K562 (cell line): ENCODE data around the gene GKN1. TPM values are rescaled to one million over a fixed set of nuclear protein-coding genes. Genes with fewer than 3 reads are reported as not detected.

Source experiments
- ATAC-seq: fragments of 200-7000 bp; cut with Tn5 transposase; 3 replicates; pipeline ENCODE4 v1.9.1; 2020; ENCODE audit warnings: moderate library complexity
- BruUV-seq: library from RNA; stranded (reverse); fragments of 400-500 nt; replicated peaks from 2 replicates; lab custom pipeline; 2021; lab: Mats Ljungman, UMichigan
- CTCF ChIA-PET: fragments of 300-600 bp; formaldehyde crosslinking; extraction: SDS; loops from one replicate; lab custom pipeline; 2021; ENCODE audit warnings: low intra/inter-chr PET ratio; lab: Yijun Ruan, JAX
- POLR2A ChIA-PET: fragments of 300-600, 350-650 bp; sonication (Branson Sonifier 250); formaldehyde crosslinking; extraction: SDS; loops from one replicate; lab custom pipeline; 2021; ENCODE audit warnings: antibody characterized with exemption, inconsistent platforms; lab: Yijun Ruan, JAX
- DNase-seq, 4 experiments: peaks; one replicate each; pipeline versions ENCODE4 v3.0.0 to v3.0.0-alpha.2; 2011 to 2018; ENCODE audit warnings: low spot score in 3 of 4, mixed read lengths in 3 of 4; ENCODE audit errors: extremely low read depth in 1 of 4
- FAIRE-seq: peaks from 2 replicates; lab custom pipeline; 2011; peaks lifted over from hg19 to GRCh38; lab: Jason Lieb, UNC
- H2AFZ ChIP-seq: 2 replicates; pipeline ENCODE4 v1.6.0; 2011; ENCODE audit warnings: low read depth, low read length, control low read depth, inconsistent platforms
- H3K27ac ChIP-seq: fragments of 200-600 bp; 3 replicates; pipeline ENCODE4 v1.8.0; 2011; ENCODE audit warnings: low read depth, mild to moderate bottlenecking, control low read depth, inconsistent platforms, low read length, moderate library complexity, mixed read lengths; ENCODE audit errors: extremely low read depth
- H3K27me3 ChIP-seq, 2 experiments: fragments of 300-600 bp in 1 of 2; 2 replicates in 1 of 2; 3 replicates in 1 of 2; pipeline versions ENCODE4 v1.6.0 to v1.8.0; 2011; ENCODE audit warnings: inconsistent platforms in 2 of 2, low read length in 2 of 2, mild to moderate bottlenecking in 1 of 2, mixed read lengths in 1 of 2, moderate library complexity in 1 of 2; ENCODE audit not compliant: control insufficient read depth in 2 of 2, insufficient read depth in 2 of 2
- H3K36me3 ChIP-seq: fragments of 300-600 bp; 3 replicates; pipeline ENCODE4 v1.8.0; 2011; ENCODE audit warnings: mild to moderate bottlenecking, low read length, inconsistent platforms; ENCODE audit not compliant: control insufficient read depth, insufficient read depth
- H3K4me1 ChIP-seq, 2 experiments: fragments of 200-600 bp in 1 of 2; replicated peaks in 1 of 2; 2 replicates in 1 of 2; 3 replicates in 1 of 2; pipeline versions ENCODE4 v1.5.1 to v1.8.0; 2011; ENCODE audit warnings: inconsistent platforms in 2 of 2, low read length in 2 of 2, mild to moderate bottlenecking in 1 of 2, mixed read lengths in 1 of 2, moderate library complexity in 1 of 2; ENCODE audit not compliant: control insufficient read depth in 2 of 2, insufficient read depth in 2 of 2
- H3K4me2 ChIP-seq: 2 replicates; pipeline ENCODE4 v1.6.1; 2011; ENCODE audit warnings: low read length, control low read depth, inconsistent platforms, mixed read lengths; ENCODE audit not compliant: insufficient read depth
- H3K4me3 ChIP-seq: fragments of 200-600 bp; sonication (generic), shearing (Covaris generic); 2 replicates; pipeline ENCODE4 v1.5.1; 2016; ENCODE audit warnings: control low read depth, inconsistent platforms
- H3K79me2 ChIP-seq: fragments of 200-600 bp; 3 replicates; pipeline ENCODE4 v1.8.0; 2011; ENCODE audit warnings: low read length, inconsistent platforms; ENCODE audit not compliant: control insufficient read depth, insufficient read depth
- H3K9ac ChIP-seq, 2 experiments: 2 replicates each; pipeline versions ENCODE4 v1.6.0 to v1.6.1; 2011; ENCODE audit warnings: low read depth in 2 of 2, low read length in 2 of 2, control low read depth in 1 of 2, inconsistent platforms in 1 of 2, mild to moderate bottlenecking in 1 of 2, mixed read lengths in 1 of 2; ENCODE audit not compliant: insufficient read depth in 1 of 2
- H3K9me1 ChIP-seq: one replicate; pipeline ENCODE4 v1.6.0; 2011; ENCODE audit warnings: inconsistent platforms, mild to moderate bottlenecking, low read length, moderate library complexity; ENCODE audit not compliant: control insufficient read depth, insufficient read depth
- H3K9me3 ChIP-seq: replicated peaks from 2 replicates; pipeline ENCODE4 v1.5.1; 2011; ENCODE audit warnings: low read depth, low read length, inconsistent platforms; ENCODE audit not compliant: control insufficient read depth, insufficient read depth
- H4K20me1 ChIP-seq: replicated peaks from 2 replicates; pipeline ENCODE4 v1.6.1; 2011; ENCODE audit warnings: low read length, inconsistent platforms, mixed read lengths; ENCODE audit not compliant: control insufficient read depth, insufficient read depth
- AFF1 ChIP-seq, 2 experiments: fragments of 450-650 bp; IDR thresholded peaks; 2 replicates each; pipeline ENCODE4 v1.6.1; 2018; ENCODE audit warnings: mild to moderate bottlenecking in 2 of 2, low read depth in 1 of 2; ENCODE audit not compliant: partially characterized antibody in 2 of 2
- ATF2 ChIP-seq: sonication (generic); formaldehyde crosslinking; IDR thresholded peaks from 2 replicates; pipeline ENCODE4 v1.8.1; 2022; ENCODE audit warnings: missing genetic modification reagents
- DPF2 ChIP-seq: fragments of 450-650 bp; IDR thresholded peaks from 2 replicates; pipeline ENCODE4 v1.6.1; 2016
- GATAD2B ChIP-seq: fragments of 450-650 bp; IDR thresholded peaks from 2 replicates; pipeline ENCODE4 v1.6.1; 2017; ENCODE audit warnings: mild to moderate bottlenecking, borderline replicate concordance
- MLX ChIP-seq, 2 experiments: fragments of 450-650 bp in 1 of 2; sonication (generic) in 1 of 2; formaldehyde crosslinking; conservative IDR thresholded peaks; 2 replicates each; pipeline versions ENCODE4 v1.4.0 to v1.8.1; 2020 to 2022; ENCODE audit warnings: mild to moderate bottlenecking in 1 of 2, missing genetic modification reagents in 1 of 2
- NFIX ChIP-seq: fragments of 250-450 bp; sonication (Bioruptor Pico); IDR thresholded peaks from 2 replicates; pipeline ENCODE4 v1.4.0; 2020; ENCODE audit warnings: low read depth, mild to moderate bottlenecking, moderate library complexity
- PHTF2 ChIP-seq: fragments of 250-450 bp; sonication (Bioruptor Pico); IDR thresholded peaks from 2 replicates; pipeline ENCODE4 v1.5.0; 2021; ENCODE audit warnings: mild to moderate bottlenecking
- THRAP3 ChIP-seq: fragments of 450-650 bp; IDR thresholded peaks from 2 replicates; pipeline ENCODE4 v1.6.1; 2016; ENCODE audit warnings: mild to moderate bottlenecking, inconsistent platforms, borderline replicate concordance
- ZNF124 ChIP-seq: sonication (generic); formaldehyde crosslinking; IDR thresholded peaks from 2 replicates; pipeline ENCODE4 v1.8.1; 2022; ENCODE audit warnings: missing genetic modification reagents
- ZNF324 ChIP-seq: fragments of 250-450 bp; sonication (Bioruptor Pico); IDR thresholded peaks from 2 replicates; pipeline ENCODE4 v1.4.0; 2020; ENCODE audit warnings: mild to moderate bottlenecking
- ZNF780A ChIP-seq: fragments of 250-450 bp; sonication (Bioruptor Pico); IDR thresholded peaks from 2 replicates; pipeline ENCODE4 v1.5.0; 2021; ENCODE audit warnings: mild to moderate bottlenecking
- WGBS: fragments of 100-300 bp; shearing (Covaris generic); methylation state at CpG from one replicate; pipeline ENCODE4 v1.1.6; 2016; ENCODE audit warnings: low coverage, mixed read lengths; ENCODE audit not compliant: insufficient coverage; ENCODE audit errors: missing lambda C conversion rate; 5-methylcytosine and 5-hydroxymethylcytosine counted together
- in situ Hi-C: fragments of 300-500 bp; cut with MboI; formaldehyde crosslinking; loops from 4 replicates; pipeline ENCODE4 v1.15.0; 2018; ENCODE audit warnings: inconsistent platforms, mixed read lengths
- intact Hi-C: fragments of 100-400 bp; cut with micrococcal nuclease; formaldehyde crosslinking; loops from 2 replicates; pipeline ENCODE4 v1.14.2; 2022
- polyA plus RNA-seq, 8 experiments: library from polyadenylated mRNA; depleted of rRNA in 4 of 8; stranded (reverse) in 5 of 8; unstranded in 3 of 8; fragments of >200 nt; fragmentation: Nextera tagmentation in 2 of 8; fragmentation: Illumina TruSeq in 1 of 8; extraction: Ambion mirVana in 2 of 8; extraction: Trizol in 1 of 8; gene quantifications; 2 replicates each; pipeline versions ENCODE4 v1.2.1 to v1.2.3, GENCODE V29; 2011 to 2014; ENCODE audit warnings: inconsistent platforms in 1 of 8, missing spikeins in 1 of 8
- total RNA-seq, 7 experiments: library from RNA; depleted of rRNA in 6 of 7; stranded (reverse); fragments of >200 nt in 6 of 7; fragmentation: Illumina TruSeq in 2 of 7; extraction: Trizol in 2 of 7; gene quantifications; 2 replicates each; pipeline versions ENCODE4 v1.2.1 to v1.2.3, GENCODE V29; 2011 to 2021; ENCODE audit warnings: low replicate concordance in 1 of 7

GKN1 gene
- total and polyA plus RNA-seq, 9 of the 15 experiments (the other 6 are each of a cell fraction or from before 2014, with no cell fraction given), result not detected

- Histone ChIP-seq H3K9me3 (no peaks in the 10 kb centered on the region), H3K9me1 (no peaks in the 10 kb centered on the region), H3K4me1 (peaks cover 0 to 3% of the 10 kb centered on the region in 2 experiments; a peak in 1 of 5 replicates), H3K9ac (no peak overlapping the region), H2AFZ (no peak overlapping the region), H4K20me1 (no peaks in the 10 kb centered on the region; the same call in 1 of the 2 replicates), H3K4me3 (no peak overlapping the region), H3K27ac (no peak overlapping the region), H3K27me3 (peaks cover 3 to 8% of the 10 kb centered on the region in 2 experiments; a peak in 1 of 5 replicates), H3K36me3 (no peaks in the 10 kb centered on the region), H3K79me2 (no peaks in the 10 kb centered on the region), H3K4me2 (no peak overlapping the region)
- ATAC-seq (no peak), DNase-seq (no peak), FAIRE-seq (peak; percentile 23)
- WGBS, result 1% methylated on average over 8 of the region's 8 CpGs
- TF ChIP-seq GATAD2B, result no peak
- TF ChIP-seq AFF1 (IDR thresholded peaks at IDR 0.05; ENCODE audit: low read depth in 1 of 2, partially characterized antibody in 2 of 2), result no peak
- TF ChIP-seq PHTF2 (CRISPR knock-in tag), result no peak
- TF ChIP-seq THRAP3, result no peak
- no peak for TF ChIP-seq ZNF324 (CRISPR knock-in tag)
- TF ChIP-seq NFIX (CRISPR knock-in tag), result no peak
- TF ChIP-seq ATF2 (CRISPR knock-in tag), result no peak
- TF ChIP-seq MLX (CRISPR knock-in tag; conservative IDR thresholded peaks at IDR 0.05), result no peak
- no peak for TF ChIP-seq ZNF780A (CRISPR knock-in tag)
- no peak for TF ChIP-seq DPF2
- no peak for TF ChIP-seq ZNF124 (CRISPR knock-in tag)
- BruUV-seq, result no TSS peak
- in situ Hi-C loops, result no loop called here
- intact Hi-C loops, result loop anchor here (10.0 kb wide), 3 partner anchors 184 to 694 kb away; no protein-coding TSS in a partner anchor
- ChIA-PET POLR2A (no interaction called here), CTCF (no interaction called here)
Measured at GRCh38 chr2:69020496-69021426, 46.3 kb downstream of the GKN1 start.
